Raji (cell line): ENCODE measurements around the gene UGT3A1.

ENCODE experiments used
- POLR2A ChIP-seq: IDR thresholded peaks from 2 replicates; pipeline ENCODE4 v1.6.1; 2011; ENCODE audit warnings: low read depth, low read length, control low read depth; ENCODE audit not compliant: insufficient read depth

Gene UGT3A1

GRCh38 chr5:36001032-36001431, 9.8 kb upstream of the UGT3A1 start:
- TF ChIP-seq POLR2A = no peak

- no peak for TF ChIP-seq POLR2A
These were observed 8.4 kb upstream of the UGT3A1 start for GRCh38 chr5:35999547-35999946.

- TF ChIP-seq POLR2A = no peak
These were observed 4.9 kb upstream of the UGT3A1 start for GRCh38 chr5:35996076-35996475.

GRCh38 chr5:35990520-35990919, 670 bp downstream of the UGT3A1 start:
- TF ChIP-seq POLR2A = no peak

GRCh38 chr5:35988529-35988928, 2.7 kb downstream of the UGT3A1 start:
- no peak for TF ChIP-seq POLR2A

GRCh38 chr5:35987776-35988175, 3.4 kb downstream of the UGT3A1 start:
- TF ChIP-seq POLR2A = no peak

- TF ChIP-seq POLR2A = no peak
These were observed 11.5 kb downstream of the UGT3A1 start for GRCh38 chr5:35979715-35980114.

- TF ChIP-seq POLR2A = no peak
These were observed 16.6 kb downstream of the UGT3A1 start for GRCh38 chr5:35974570-35974969.

- TF ChIP-seq POLR2A = no peak
These were observed 19.3 kb downstream of the UGT3A1 start for GRCh38 chr5:35971878-35972210.

GRCh38 chr5:35971186-35971877, 19.9 kb downstream of the UGT3A1 start:
- no peak for TF ChIP-seq POLR2A

- TF ChIP-seq POLR2A = no peak
These were observed 27.8 kb downstream of the UGT3A1 start for GRCh38 chr5:35963381-35963843.

- TF ChIP-seq POLR2A = no peak
These were observed 30.9 kb downstream of the UGT3A1 start for GRCh38 chr5:35960328-35960727.

- TF ChIP-seq POLR2A = no peak
These were observed 34.8 kb downstream of the UGT3A1 start for GRCh38 chr5:35956429-35956828.

- no peak for TF ChIP-seq POLR2A
These were observed 37.0 kb downstream of the UGT3A1 start for GRCh38 chr5:35954175-35954574.

- no peak for TF ChIP-seq POLR2A
These were observed 44.1 kb downstream of the UGT3A1 start for GRCh38 chr5:35947085-35947484.

GRCh38 chr5:35939639-35940038, 51.6 kb downstream of the UGT3A1 start:
- TF ChIP-seq POLR2A = no peak

- TF ChIP-seq POLR2A = no peak
These were observed 52.5 kb downstream of the UGT3A1 start, which contains the start of gene CAPSL for GRCh38 chr5:35938568-35939227. TSS of gene CAPSL (minus strand) at chr5:35938622. CDS start at chr5:35921120, 17,502 bp downstream.
